Fibroblast of lung (primary cell): ENCODE results near the gene CYP24A1.

ENCODE experiments used
- CTCF ChIP-seq, 2 donors: IDR thresholded peaks in 1 of 2; conservative IDR thresholded peaks in 1 of 2; 1 replicate in 1 of 2; 2 replicates in 1 of 2; pipeline ENCODE4 v1.5.1; 2011 to 2012; ENCODE audit warnings: low read length in 2 of 2, control low read depth in 1 of 2, inconsistent platforms in 1 of 2, low read depth in 1 of 2, mild to moderate bottlenecking in 1 of 2
- EZH2 ChIP-seq: IDR thresholded peaks from 2 replicates; pipeline ENCODE4 v1.5.1; 2012; ENCODE audit warnings: low read length, control low read depth, mild to moderate bottlenecking; ENCODE audit errors: missing control alignments

- TF ChIP-seq CTCF (conservative IDR thresholded peaks at IDR 0.05 in 1 of 2, IDR thresholded peaks at IDR 0.05 in 1 of 2; ENCODE audit: low read depth in 1 of 2, low read length in 2 of 2): no peak
- TF ChIP-seq EZH2: no peak
Measured at GRCh38 chr20:54204481-54204880, 30.7 kb upstream of the CYP24A1 start.
